WERI-Rb-1 (cell line): ENCODE data around the gene MYO3A.
A peak's percentile ranks its signal among the peaks of the same experiment; 100 is the strongest.

Experiments used
- DNase-seq: peaks from one replicate; pipeline ENCODE4 v3.0.0-alpha.2; 2020
- H3K27ac ChIP-seq: fragments of 250-450 bp; sonication (Bioruptor Pico); 2 replicates; pipeline ENCODE4 v1.5.1; 2020; ENCODE audit warnings: mild to moderate bottlenecking, moderate library complexity
- H3K27me3 ChIP-seq: fragments of 250-450 bp; sonication (Bioruptor Pico); 2 replicates; pipeline ENCODE4 v1.5.1; 2021; ENCODE audit warnings: mild to moderate bottlenecking, low read depth, moderate library complexity; ENCODE audit not compliant: insufficient read depth, severe bottlenecking
- H3K36me3 ChIP-seq: fragments of 250-450 bp; sonication (Bioruptor Pico); 2 replicates; pipeline ENCODE4 v1.5.1; 2020; ENCODE audit warnings: mild to moderate bottlenecking, moderate library complexity
- H3K4me3 ChIP-seq: 2 replicates; pipeline ENCODE4 v1.5.1; 2011; ENCODE audit warnings: low read depth, mild to moderate bottlenecking, control low read depth, low read length
- H3K9me3 ChIP-seq: fragments of 250-450 bp; sonication (Bioruptor Pico); 2 replicates; pipeline ENCODE4 v1.5.1; 2021; ENCODE audit warnings: mild to moderate bottlenecking, moderate library complexity; ENCODE audit not compliant: severe bottlenecking
- CTCF ChIP-seq: IDR thresholded peaks from 2 replicates; pipeline ENCODE4 v1.5.1; 2011; ENCODE audit warnings: low read depth, mild to moderate bottlenecking, control low read depth, inconsistent platforms, low read length

The MYO3A gene

GRCh38 chr10:26212511-26212910 lies 278.5 kb downstream of the MYO3A start:
- H3K4me3 ChIP-seq: no peak overlapping the region
- no peaks in the 10 kb centered on the region for H3K27me3 ChIP-seq
- H3K9me3 ChIP-seq: no peaks in the 10 kb centered on the region
- no peak overlapping the region for H3K27ac ChIP-seq
- DNase-seq: no peak
- no peaks in the 10 kb centered on the region for H3K36me3 ChIP-seq
- no peak for TF ChIP-seq CTCF

- Histone ChIP-seq H3K27me3 (no peaks in the 10 kb centered on the region), H3K36me3 (no peaks in the 10 kb centered on the region), H3K9me3 (no peaks in the 10 kb centered on the region), H3K27ac (no peak overlapping the region), H3K4me3 (no peak overlapping the region)
- no peak for TF ChIP-seq CTCF
- DNase-seq: no peak
Observed at GRCh38 chr10:26213157-26213800, 279.2 kb downstream of the MYO3A start.

- no peaks in the 10 kb centered on the region for H3K27me3 ChIP-seq
- DNase-seq: no peak
Observed at GRCh38 chr10:26214004-26214403, 280.0 kb downstream of the MYO3A start.

GRCh38 chr10:26214551-26215395 lies 280.7 kb downstream of the MYO3A start:
- Histone ChIP-seq H3K9me3 (no peaks in the 10 kb centered on the region), H3K27me3 (no peaks in the 10 kb centered on the region), H3K4me3 (peak overlapping the region; percentile 51), H3K36me3 (no peaks in the 10 kb centered on the region), H3K27ac (no peak overlapping the region)
- no peak for DNase-seq
- no peak for TF ChIP-seq CTCF

More at GRCh38 chr10:26214004-26214403, 280.0 kb downstream of the MYO3A start:
- no peaks in the 10 kb centered on the region for H3K36me3 ChIP-seq
- no peak for TF ChIP-seq CTCF
- no peak overlapping the region for H3K4me3 ChIP-seq
- H3K27ac ChIP-seq: no peak overlapping the region
- no peaks in the 10 kb centered on the region for H3K9me3 ChIP-seq

- peak overlapping the region; percentile 51 for H3K4me3 ChIP-seq
- H3K9me3 ChIP-seq: no peaks in the 10 kb centered on the region
- no peaks in the 10 kb centered on the region for H3K36me3 ChIP-seq
- peak; percentile 10 for DNase-seq
- H3K27ac ChIP-seq: no peak overlapping the region
- no peak for TF ChIP-seq CTCF
- H3K27me3 ChIP-seq: no peaks in the 10 kb centered on the region
Observed at GRCh38 chr10:26215396-26215934, 281.4 kb downstream of the MYO3A start.
